WI38 (cell line): ENCODE data around the gene HPSE2.

Experiments
- H3K4me3 ChIP-seq: 2 replicates; pipeline ENCODE4 v1.5.1; 2011; ENCODE audit warnings: low read depth, mild to moderate bottlenecking, control low read depth, low read length
- CTCF ChIP-seq: IDR thresholded peaks from 2 replicates; pipeline ENCODE4 v1.5.1; 2012; ENCODE audit warnings: low read depth, mild to moderate bottlenecking, control low read depth, low read length

HPSE2 gene

GRCh38 chr10:99224766-99225165, 10.9 kb downstream of the HPSE2 start:
- no peak for TF ChIP-seq CTCF

GRCh38 chr10:99207340-99207739, 28.3 kb downstream of the HPSE2 start:
- no peak overlapping the region for H3K4me3 ChIP-seq
- TF ChIP-seq CTCF: no peak

More at GRCh38 chr10:99224766-99225165, 10.9 kb downstream of the HPSE2 start:
- no peak overlapping the region for H3K4me3 ChIP-seq

GRCh38 chr10:99203310-99203709, 32.3 kb downstream of the HPSE2 start:
- TF ChIP-seq CTCF: no peak

GRCh38 chr10:99172950-99173349, 62.7 kb downstream of the HPSE2 start:
- no peak for TF ChIP-seq CTCF
- no peak overlapping the region for H3K4me3 ChIP-seq

More at GRCh38 chr10:99203310-99203709, 32.3 kb downstream of the HPSE2 start:
- no peak overlapping the region for H3K4me3 ChIP-seq

GRCh38 chr10:99172128-99172738, 63.4 kb downstream of the HPSE2 start:
- TF ChIP-seq CTCF: peak; percentile 16; the same call in 1 of the 2 replicates
- H3K4me3 ChIP-seq: no peak overlapping the region

GRCh38 chr10:99170116-99170675, 65.5 kb downstream of the HPSE2 start:
- TF ChIP-seq CTCF: no peak
- H3K4me3 ChIP-seq: no peak overlapping the region

- no peak overlapping the region for H3K4me3 ChIP-seq
- no peak for TF ChIP-seq CTCF
These were observed 74.5 kb downstream of the HPSE2 start for GRCh38 chr10:99161165-99161564.
